Epithelial cell of esophagus (primary cell): ENCODE measurements around the gene C3orf62.

Experiments
- DNase-seq: peaks from one replicate; pipeline ENCODE4 v3.0.0; 2010; ENCODE audit warnings: low read depth
- H3K4me3 ChIP-seq: 2 replicates; pipeline ENCODE4 v1.5.1; 2011; ENCODE audit warnings: mild to moderate bottlenecking, low read length, control low read depth
- TF ChIP-seq, protein P1 (sequence below): IDR thresholded peaks from 2 replicates; pipeline ENCODE4 v1.5.1; 2011; ENCODE audit warnings: low read depth, mild to moderate bottlenecking, low read length, control low read depth, inconsistent platforms; ENCODE audit not compliant: insufficient read depth; ENCODE audit errors: missing control alignments

The C3orf62 gene

DNA sequence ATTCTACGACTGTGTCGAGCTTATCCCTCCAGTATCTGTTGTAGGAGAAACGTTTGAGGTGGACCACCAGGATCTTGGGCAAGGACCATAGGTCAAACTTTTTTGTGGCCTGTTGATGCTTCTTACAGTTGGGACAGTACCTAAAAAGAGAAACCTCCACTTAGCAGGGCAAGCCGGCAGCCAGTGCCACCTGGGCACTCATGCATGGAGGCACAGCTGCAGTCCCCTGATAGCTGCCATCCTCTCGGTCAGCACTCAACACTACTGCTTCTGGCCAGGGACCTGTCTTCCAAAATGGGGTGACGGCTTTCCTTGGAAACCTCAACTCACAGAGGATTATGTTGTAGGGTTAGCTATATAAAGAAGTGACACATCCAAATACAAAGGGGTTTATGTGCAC, 7.0 kb upstream of the C3orf62 start:
- DNase-seq: no peak
- TF ChIP-seq, protein P1, sequence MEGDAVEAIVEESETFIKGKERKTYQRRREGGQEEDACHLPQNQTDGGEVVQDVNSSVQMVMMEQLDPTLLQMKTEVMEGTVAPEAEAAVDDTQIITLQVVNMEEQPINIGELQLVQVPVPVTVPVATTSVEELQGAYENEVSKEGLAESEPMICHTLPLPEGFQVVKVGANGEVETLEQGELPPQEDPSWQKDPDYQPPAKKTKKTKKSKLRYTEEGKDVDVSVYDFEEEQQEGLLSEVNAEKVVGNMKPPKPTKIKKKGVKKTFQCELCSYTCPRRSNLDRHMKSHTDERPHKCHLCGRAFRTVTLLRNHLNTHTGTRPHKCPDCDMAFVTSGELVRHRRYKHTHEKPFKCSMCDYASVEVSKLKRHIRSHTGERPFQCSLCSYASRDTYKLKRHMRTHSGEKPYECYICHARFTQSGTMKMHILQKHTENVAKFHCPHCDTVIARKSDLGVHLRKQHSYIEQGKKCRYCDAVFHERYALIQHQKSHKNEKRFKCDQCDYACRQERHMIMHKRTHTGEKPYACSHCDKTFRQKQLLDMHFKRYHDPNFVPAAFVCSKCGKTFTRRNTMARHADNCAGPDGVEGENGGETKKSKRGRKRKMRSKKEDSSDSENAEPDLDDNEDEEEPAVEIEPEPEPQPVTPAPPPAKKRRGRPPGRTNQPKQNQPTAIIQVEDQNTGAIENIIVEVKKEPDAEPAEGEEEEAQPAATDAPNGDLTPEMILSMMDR: no peak

DNA sequence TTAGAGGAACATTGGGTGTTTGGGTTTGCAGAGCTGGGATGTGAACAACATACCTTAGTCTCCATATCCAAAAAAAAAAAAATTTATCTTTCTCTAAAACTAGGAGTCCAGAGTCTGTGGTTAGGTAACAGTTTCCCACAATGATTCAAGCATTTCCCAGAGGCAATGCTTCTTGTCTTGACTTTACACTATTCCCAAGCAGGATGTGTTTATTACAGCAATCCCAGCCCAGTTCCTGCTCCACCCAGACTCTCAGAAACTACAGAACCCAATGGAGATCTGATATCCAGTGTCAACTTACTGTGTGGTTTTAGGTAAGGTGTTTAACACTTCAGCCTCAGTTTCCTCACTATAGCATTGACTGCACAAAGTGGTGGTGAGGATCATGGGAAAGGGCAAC, 2.3 kb upstream of the C3orf62 start:
- H3K4me3 ChIP-seq: no peak overlapping the region
- DNase-seq: peak; percentile 67
- TF ChIP-seq, protein P1: no peak

More for the DNA sequence above, 7.0 kb upstream of the C3orf62 start:
- H3K4me3 ChIP-seq: no peak overlapping the region

DNA sequence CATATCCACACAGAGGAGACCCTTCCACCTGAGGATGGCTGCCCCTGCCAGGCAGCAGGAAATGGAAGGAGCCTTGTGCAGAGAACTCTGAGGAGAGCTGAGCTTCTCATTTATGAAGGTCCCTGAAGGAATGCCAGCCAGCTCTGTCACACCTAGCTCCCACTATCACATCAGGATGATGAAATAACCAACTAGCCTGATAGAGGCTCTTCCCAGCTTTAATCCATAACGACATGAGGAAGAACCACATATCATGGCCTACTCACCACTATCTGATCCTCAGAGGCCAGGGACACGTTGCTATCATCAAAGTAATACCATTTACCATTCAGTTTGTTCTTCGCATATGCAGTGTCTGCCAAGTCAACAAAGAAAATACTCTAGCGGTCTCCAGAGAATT, 1.5 kb upstream of the C3orf62 start:
- no peak for DNase-seq
- TF ChIP-seq, protein P1: no peak
- H3K4me3 ChIP-seq: no peak overlapping the region

DNA sequence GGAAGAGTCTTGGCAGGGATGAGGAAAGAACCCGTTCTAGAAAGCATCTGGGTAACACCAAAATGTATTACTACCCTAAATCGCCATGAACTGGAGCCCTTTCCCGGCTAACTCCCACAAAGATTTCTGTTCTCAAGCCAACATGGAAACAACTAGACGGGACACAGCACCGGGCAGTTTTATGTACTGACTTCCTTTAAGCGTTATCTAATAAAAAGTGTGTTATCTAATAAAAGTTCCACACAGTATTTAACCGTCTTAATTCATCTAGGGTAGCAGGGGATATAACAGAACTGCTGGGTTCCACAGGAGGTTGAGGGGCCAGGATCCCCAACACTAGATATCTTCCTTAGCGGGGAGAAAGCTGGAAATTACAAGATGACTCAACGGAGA, 347 bp upstream of the C3orf62 start:
- peak overlapping the region; percentile 46 for H3K4me3 ChIP-seq
- no peak for DNase-seq
- TF ChIP-seq, protein P1: no peak

DNA sequence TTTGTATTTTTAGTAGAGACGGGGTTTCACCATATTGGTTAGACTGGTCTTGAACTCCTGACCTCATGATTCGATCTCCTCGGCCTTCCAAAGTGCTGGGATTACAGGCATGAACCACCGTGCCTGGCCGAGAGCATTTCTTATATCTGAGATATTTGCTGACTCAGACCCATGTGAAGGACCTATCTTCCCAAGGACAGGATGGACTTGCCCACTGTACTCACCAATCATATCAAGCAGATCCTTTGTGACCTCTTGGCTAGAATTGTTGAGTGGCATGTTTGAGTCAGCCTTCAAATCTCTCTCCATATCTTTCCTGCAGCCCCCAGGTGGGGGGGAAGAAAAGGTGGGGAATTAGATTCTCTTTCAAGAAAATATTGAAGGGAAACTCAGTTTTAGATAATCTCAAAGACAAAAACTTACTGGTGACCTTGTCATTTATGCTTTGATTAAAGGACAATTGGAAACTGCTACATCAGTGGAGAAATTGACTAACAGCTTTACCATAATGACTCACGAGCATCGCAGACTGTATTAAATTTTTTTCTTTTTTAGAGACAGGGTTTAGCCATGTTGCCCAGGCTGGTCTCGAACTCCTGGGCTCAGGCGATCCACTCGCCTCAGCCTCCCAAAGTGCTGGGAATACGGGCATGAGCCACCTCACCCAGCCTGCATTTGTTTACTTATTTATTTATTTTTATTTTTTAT, 3.1 kb downstream of the C3orf62 start:
- H3K4me3 ChIP-seq: no peak overlapping the region
- TF ChIP-seq, protein P1: no peak
- no peak for DNase-seq

DNA sequence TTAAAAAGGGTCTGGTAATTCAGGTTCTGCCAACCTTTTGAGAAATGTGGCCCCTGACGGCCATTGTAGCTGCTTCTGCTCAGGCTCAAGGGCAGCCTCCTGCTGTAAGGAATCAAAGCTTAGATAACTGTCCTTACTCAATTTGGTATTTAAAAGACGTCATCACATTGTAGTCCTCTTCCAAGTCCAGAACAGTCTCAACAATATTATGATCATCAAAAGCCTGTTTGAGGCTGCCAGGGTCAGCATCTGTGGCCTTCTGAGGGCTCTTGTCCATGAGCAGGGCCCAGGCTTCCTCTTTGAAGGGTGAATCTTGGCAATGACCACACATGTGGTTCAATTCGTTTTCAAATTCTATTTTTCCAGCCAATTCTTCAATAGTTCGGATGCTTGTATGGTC, 6.0 kb downstream of the C3orf62 start:
- H3K4me3 ChIP-seq: no peak overlapping the region
- DNase-seq: no peak
- TF ChIP-seq, protein P1: no peak

DNA sequence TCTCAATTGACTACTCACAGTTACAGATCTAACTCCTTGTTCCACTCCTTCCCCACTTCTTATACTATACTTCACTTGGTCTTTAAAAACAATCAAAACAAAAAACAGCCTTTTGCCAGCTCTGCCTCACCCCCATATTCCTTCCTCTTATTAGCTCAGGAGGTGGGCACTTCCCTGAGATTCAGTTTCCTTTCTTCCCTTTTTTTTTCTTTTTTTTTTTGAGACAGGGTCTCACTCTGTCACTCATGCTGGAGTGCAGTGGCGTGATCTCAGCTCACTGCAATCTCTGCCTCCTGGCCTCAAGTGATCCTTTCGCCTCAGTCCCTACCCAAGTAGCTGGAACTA, 6.9 kb downstream of the C3orf62 start:
- no peak for DNase-seq
- H3K4me3 ChIP-seq: no peak overlapping the region
- TF ChIP-seq, protein P1: no peak
